Karpas-422 (cell line): Measurements from ENCODE around the gene ASS1. TPM values are rescaled to one million over a fixed set of nuclear protein-coding genes. Genes with fewer than 3 reads are reported as not detected.

ENCODE experiments used
- DNase-seq: peaks from one replicate; pipeline ENCODE4 v3.0.0-alpha.2; 2015
- H2AFZ ChIP-seq: fragments of 200-600 bp; sonication (generic); 2 replicates; pipeline ENCODE4 v1.6.1; 2014; ENCODE audit warnings: antibody characterized with exemption, low read length, mixed read lengths
- H3K27ac ChIP-seq: fragments of 200-600 bp; sonication (generic); 2 replicates; pipeline ENCODE4 v1.5.1; 2014; ENCODE audit warnings: mild to moderate bottlenecking, low read length, moderate library complexity
- H3K27me3 ChIP-seq: fragments of 200-600 bp; sonication (generic); 2 replicates; pipeline ENCODE4 v1.6.1; 2014; ENCODE audit warnings: low read length, mixed read lengths
- H3K36me3 ChIP-seq: fragments of 200-600 bp; sonication (generic); 2 replicates; pipeline ENCODE4 v1.6.1; 2014; ENCODE audit warnings: low read length, mixed read lengths; ENCODE audit not compliant: insufficient read depth
- H3K4me1 ChIP-seq: fragments of 200-600 bp; sonication (generic); 2 replicates; pipeline ENCODE4 v1.6.1; 2014; ENCODE audit warnings: mild to moderate bottlenecking, low read length, mixed read lengths
- H3K4me2 ChIP-seq: fragments of 200-600 bp; sonication (generic); 2 replicates; pipeline ENCODE4 v1.6.1; 2014; ENCODE audit warnings: low read length, low read depth, mild to moderate bottlenecking; ENCODE audit not compliant: poor library complexity, severe bottlenecking
- H3K4me3 ChIP-seq: fragments of 200-600 bp; sonication (generic); 2 replicates; pipeline ENCODE4 v1.5.1; 2014; ENCODE audit warnings: mild to moderate bottlenecking, antibody characterized with exemption, low read length, mixed read lengths
- H3K79me2 ChIP-seq: fragments of 200-600 bp; sonication (generic); 2 replicates; pipeline ENCODE4 v1.6.1; 2014; ENCODE audit warnings: mild to moderate bottlenecking, low read length, mixed read lengths
- H3K9ac ChIP-seq: fragments of 200-600 bp; sonication (generic); 2 replicates; pipeline ENCODE4 v1.6.0; 2014; ENCODE audit warnings: low read length
- H3K9me2 ChIP-seq: fragments of 200-600 bp; sonication (generic), shearing (Covaris generic); replicated peaks from 2 replicates; pipeline ENCODE4 v1.6.0; 2014; ENCODE audit warnings: mild to moderate bottlenecking, low read length, moderate library complexity; ENCODE audit not compliant: insufficient read depth
- H3K9me3 ChIP-seq: fragments of 300-700, 200-600 bp; sonication (generic); 2 replicates; pipeline ENCODE4 v1.6.1; 2014; ENCODE audit warnings: low read length, mixed read lengths
- H4K20me1 ChIP-seq: fragments of 200-600 bp; sonication (generic); 2 replicates; pipeline ENCODE4 v1.6.1; 2014; ENCODE audit warnings: mild to moderate bottlenecking, antibody characterized with exemption, low read length, low read depth; ENCODE audit not compliant: insufficient read depth
- total RNA-seq: library from RNA; depleted of rRNA; stranded (reverse); fragments of >200 nt; shearing (Covaris generic); gene quantifications from 2 replicates; pipeline ENCODE4 v1.2.3, GENCODE V29; 2014; ENCODE audit warnings: low replicate concordance

ASS1 gene
- total RNA-seq, 1 experiment from 2014 or later, result not detected

DNA sequence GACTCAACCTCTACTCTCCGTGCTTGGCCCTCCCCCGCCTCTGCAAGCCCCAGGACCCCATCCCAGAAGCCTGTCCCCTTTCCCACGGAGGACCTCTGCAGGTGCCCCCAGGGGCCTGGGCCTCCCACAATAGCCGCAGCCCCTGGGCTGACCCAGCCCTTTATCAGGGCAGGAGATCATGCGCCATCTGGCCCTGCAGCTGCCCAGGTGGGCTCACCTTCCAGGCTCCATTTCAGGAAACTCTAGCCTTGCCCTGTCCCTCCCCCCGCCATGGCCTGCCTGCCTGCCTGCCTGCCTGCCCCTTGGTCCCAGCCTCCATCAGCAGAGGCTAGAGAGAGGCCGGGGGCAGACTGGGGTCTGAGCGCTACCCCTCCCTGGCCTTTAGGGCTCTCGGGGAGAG, 48.7 kb downstream of the ASS1 start:
- H4K20me1 ChIP-seq, result no peaks in the 10 kb centered on the region
- H3K9ac ChIP-seq, result no peak overlapping the region
- no peak overlapping the region for H3K27ac ChIP-seq
- no peak for DNase-seq
- no peaks in the 10 kb centered on the region for H3K79me2 ChIP-seq
- no peaks in the 10 kb centered on the region for H3K4me1 ChIP-seq
- H3K36me3 ChIP-seq, result no peaks in the 10 kb centered on the region
- no peaks in the 10 kb centered on the region for H3K9me3 ChIP-seq
- H3K9me2 ChIP-seq, result no peaks in the 10 kb centered on the region
- no peak overlapping the region for H3K4me3 ChIP-seq
- no peak overlapping the region for H3K4me2 ChIP-seq
- no peak overlapping the region for H2AFZ ChIP-seq
- H3K27me3 ChIP-seq, result no peaks in the 10 kb centered on the region

DNA sequence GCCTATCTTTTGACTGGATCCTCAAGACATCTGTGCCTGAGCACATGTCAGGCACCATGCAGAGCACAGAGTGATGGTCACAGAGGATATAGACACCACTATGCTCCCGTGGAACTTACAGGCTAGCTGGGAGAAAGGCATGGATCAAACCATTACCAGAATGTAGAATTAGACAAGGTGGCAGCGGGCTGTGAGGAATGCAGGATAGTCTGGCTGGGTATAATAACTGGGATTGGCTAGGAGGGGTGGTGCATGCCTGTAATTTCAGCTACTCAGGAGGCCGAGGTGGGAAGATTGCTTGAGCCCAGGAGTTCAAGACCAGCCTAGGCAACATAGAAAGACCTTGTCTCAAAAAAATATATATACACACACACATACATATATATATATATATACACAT, 50.3 kb downstream of the ASS1 start:
- no peak overlapping the region for H3K4me3 ChIP-seq
- no peak overlapping the region for H3K27ac ChIP-seq
- no peak for DNase-seq
- H4K20me1 ChIP-seq, result no peaks in the 10 kb centered on the region
- H3K9me3 ChIP-seq, result no peaks in the 10 kb centered on the region
- H3K79me2 ChIP-seq, result no peaks in the 10 kb centered on the region
- H3K9ac ChIP-seq, result no peak overlapping the region
- H3K4me1 ChIP-seq, result no peaks in the 10 kb centered on the region
- no peaks in the 10 kb centered on the region for H3K27me3 ChIP-seq
- no peak overlapping the region for H2AFZ ChIP-seq
- no peak overlapping the region for H3K4me2 ChIP-seq
- H3K36me3 ChIP-seq, result no peaks in the 10 kb centered on the region
- no peaks in the 10 kb centered on the region for H3K9me2 ChIP-seq

DNA sequence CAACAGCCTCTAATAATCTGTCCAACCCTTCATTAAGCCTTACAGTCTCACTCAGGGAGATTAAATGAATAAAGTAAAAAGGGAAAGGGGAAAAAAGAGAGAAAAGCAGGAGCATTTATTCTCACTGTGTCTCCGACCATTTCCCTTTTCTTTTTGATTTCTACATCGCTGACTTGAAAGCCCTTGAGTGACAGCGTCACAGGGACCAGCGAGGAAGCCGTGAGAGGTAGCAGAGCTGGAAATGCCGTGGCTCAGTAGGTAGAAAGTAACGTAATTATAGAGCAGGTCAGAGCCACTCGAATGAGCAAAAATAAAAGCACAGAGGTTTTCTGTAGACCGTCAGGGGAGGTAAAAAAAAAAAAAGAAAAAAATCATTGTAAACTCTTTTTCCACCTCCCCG, 52.4 kb downstream of the ASS1 start:
- Histone ChIP-seq H3K27me3 (no peaks in the 10 kb centered on the region), H3K4me3 (no peak overlapping the region), H3K79me2 (no peaks in the 10 kb centered on the region), H2AFZ (0 out of 2 replicates have a peak overlapping the region, but pooled peaks have one; percentile 50), H3K9ac (no peak overlapping the region), H3K4me1 (no peaks in the 10 kb centered on the region), H3K9me2 (no peaks in the 10 kb centered on the region), H4K20me1 (no peaks in the 10 kb centered on the region), H3K4me2 (no peak overlapping the region), H3K36me3 (no peaks in the 10 kb centered on the region), H3K9me3 (no peaks in the 10 kb centered on the region), H3K27ac (no peak overlapping the region)
- DNase-seq, result no peak

DNA sequence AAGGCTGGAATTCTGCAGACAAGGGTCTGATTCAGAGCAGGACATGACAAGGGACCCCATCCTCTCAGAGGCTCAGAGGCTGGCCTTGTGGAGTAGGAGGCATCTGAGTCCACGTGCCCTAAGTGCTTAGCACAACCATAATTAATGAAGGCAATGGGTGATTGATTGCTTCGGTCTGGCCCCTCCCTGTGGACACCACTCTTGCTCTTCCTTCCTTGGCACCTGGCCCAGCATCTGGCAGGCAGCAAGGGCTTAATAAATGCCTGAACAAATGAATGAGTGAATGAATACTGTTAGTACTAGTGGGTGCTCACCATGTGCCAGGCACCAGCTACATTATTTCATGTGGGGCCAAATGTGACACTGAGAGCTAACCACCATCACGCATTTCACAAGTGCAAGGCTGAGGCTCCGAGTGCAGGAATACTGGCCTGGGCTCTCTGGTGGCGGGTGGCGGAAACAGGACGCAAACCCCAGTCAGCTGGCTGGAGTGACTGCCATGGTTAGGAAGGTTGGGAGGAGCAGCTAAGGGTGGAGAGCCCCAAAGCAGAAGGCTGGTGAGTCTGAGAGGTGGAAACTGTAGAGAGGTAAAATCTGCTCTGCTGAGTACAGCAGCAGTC, 53.6 kb downstream of the ASS1 start:
- Histone ChIP-seq H3K4me3 (no peak overlapping the region), H3K36me3 (no peaks in the 10 kb centered on the region), H2AFZ (no peak overlapping the region), H3K4me1 (no peaks in the 10 kb centered on the region), H3K9ac (no peak overlapping the region), H4K20me1 (no peaks in the 10 kb centered on the region), H3K9me2 (no peaks in the 10 kb centered on the region), H3K9me3 (no peaks in the 10 kb centered on the region), H3K27ac (no peak overlapping the region), H3K4me2 (no peak overlapping the region), H3K27me3 (no peaks in the 10 kb centered on the region), H3K79me2 (no peaks in the 10 kb centered on the region)
- peak; percentile 70 for DNase-seq

DNA sequence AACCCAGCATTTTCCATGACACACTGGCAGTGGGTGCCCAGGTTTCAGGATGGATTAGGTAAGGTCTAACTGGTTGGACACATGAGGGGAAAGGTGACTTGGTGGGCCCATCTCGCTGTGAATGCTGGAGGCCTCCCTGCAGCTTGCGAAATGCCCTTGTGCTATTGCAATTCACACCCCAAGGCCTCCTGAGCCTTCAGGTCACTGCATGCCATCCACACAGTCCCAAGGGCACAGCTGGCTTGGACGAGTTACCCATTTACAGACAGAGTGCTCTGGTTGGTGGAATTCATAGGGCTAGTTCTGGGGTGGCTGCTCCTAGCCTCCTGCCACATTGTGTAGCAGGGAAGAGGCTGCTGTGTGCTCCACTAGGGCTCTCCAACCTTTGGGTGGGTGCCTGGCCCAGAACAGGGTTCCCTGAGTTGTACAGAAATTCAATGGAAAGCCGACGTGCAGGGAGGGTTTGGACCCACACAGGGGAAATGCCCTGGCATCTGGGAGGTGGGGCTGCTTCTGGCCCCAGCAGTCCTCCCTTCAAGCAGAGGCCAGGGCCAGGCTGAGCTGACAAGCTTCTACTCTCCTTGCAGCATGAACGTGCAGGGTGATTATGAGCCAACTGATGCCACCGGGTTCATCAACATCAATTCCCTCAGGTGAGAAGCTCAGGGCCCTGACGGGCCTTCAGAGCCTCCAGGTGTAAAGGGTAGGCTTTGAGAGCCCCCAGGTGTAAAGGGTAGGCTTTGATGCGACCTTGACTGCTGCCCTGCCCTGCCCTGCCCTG, 54.3 kb downstream of the ASS1 start:
- H3K4me1 ChIP-seq, result no peaks in the 10 kb centered on the region
- no peaks in the 10 kb centered on the region for H4K20me1 ChIP-seq
- no peak overlapping the region for H3K27ac ChIP-seq
- no peaks in the 10 kb centered on the region for H3K9me3 ChIP-seq
- H3K9ac ChIP-seq, result no peak overlapping the region
- no peaks in the 10 kb centered on the region for H3K79me2 ChIP-seq
- no peaks in the 10 kb centered on the region for H3K36me3 ChIP-seq
- no peak overlapping the region for H3K4me2 ChIP-seq
- no peak overlapping the region for H3K4me3 ChIP-seq
- DNase-seq, result no peak
- H2AFZ ChIP-seq, result no peak overlapping the region
- no peaks in the 10 kb centered on the region for H3K9me2 ChIP-seq
- H3K27me3 ChIP-seq, result no peaks in the 10 kb centered on the region

DNA sequence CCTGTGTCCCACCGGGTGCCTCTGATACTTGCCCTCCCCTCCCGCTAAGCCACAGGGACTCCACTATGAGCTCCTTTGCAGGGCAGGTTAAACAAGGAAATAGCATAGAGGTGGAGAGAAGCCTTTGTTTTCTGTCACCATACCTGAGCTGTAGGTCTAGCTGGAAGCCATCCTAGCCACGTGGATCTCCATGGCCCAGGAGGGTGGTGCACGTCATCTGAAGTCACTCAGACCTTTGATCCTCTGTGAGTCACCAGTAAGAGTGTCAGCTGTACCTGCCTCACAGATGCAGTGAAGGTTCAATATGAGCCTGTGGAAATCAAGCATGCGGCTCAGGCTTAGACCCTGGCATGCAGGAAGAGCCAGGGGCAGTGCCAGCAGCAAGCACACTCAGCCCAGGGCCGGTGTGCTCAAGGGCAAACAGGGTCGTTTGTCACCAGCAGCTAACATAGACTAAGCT, 55.1 kb downstream of the ASS1 start:
- no peaks in the 10 kb centered on the region for H3K27me3 ChIP-seq
- no peak overlapping the region for H3K27ac ChIP-seq
- H3K79me2 ChIP-seq, result no peaks in the 10 kb centered on the region
- H3K9me2 ChIP-seq, result no peaks in the 10 kb centered on the region
- no peaks in the 10 kb centered on the region for H3K9me3 ChIP-seq
- H3K4me1 ChIP-seq, result no peaks in the 10 kb centered on the region
- no peak overlapping the region for H3K4me2 ChIP-seq
- DNase-seq, result no peak
- H2AFZ ChIP-seq, result no peak overlapping the region
- H3K36me3 ChIP-seq, result no peaks in the 10 kb centered on the region
- no peak overlapping the region for H3K9ac ChIP-seq
- no peak overlapping the region for H3K4me3 ChIP-seq
- no peaks in the 10 kb centered on the region for H4K20me1 ChIP-seq

DNA sequence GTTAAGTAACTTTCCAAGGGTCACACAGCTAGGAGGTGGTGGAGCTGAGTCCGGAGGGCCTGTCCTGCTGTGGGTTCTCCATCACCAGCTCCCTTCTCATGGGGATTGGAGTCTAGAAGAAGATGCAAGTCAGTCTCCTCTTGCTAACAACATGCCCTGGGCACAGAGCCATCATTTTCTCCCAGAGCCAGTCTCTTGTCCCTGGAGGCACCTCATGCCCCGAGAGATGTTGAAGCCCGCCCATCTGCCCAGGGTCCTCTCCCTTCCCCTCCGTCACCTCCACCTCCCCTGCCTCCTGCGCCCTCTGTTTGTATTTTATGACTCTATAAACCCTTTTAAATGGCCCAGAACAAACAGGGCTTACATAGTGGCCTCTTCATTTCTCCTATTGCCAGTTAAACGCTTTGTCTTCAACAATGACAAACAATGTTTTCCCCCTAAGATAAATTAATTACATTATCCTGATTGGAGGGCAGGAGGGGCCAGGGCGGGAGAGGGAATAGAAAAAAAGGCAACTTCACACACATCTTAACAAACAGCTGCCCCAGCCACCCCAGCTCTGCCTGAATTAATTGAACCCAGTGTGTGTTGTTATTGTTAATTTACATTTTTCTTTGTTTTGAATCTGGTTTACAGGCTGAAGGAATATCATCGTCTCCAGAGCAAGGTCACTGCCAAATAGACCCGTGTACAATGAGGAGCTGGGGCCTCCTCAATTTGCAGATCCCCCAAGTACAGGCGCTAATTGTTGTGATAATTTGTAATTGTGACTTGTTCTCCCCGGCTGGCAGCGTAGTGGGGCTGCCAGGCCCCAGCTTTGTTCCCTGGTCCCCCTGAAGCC, 55.8 kb downstream of the ASS1 start:
- Histone ChIP-seq H3K9me2 (no peaks in the 10 kb centered on the region), H3K4me2 (no peak overlapping the region), H3K9me3 (no peaks in the 10 kb centered on the region), H4K20me1 (no peaks in the 10 kb centered on the region), H3K27me3 (no peaks in the 10 kb centered on the region), H3K9ac (no peak overlapping the region), H3K79me2 (no peaks in the 10 kb centered on the region), H3K36me3 (no peaks in the 10 kb centered on the region), H3K27ac (no peak overlapping the region), H3K4me1 (no peaks in the 10 kb centered on the region), H3K4me3 (no peak overlapping the region), H2AFZ (no peak overlapping the region)
- DNase-seq, result no peak

DNA sequence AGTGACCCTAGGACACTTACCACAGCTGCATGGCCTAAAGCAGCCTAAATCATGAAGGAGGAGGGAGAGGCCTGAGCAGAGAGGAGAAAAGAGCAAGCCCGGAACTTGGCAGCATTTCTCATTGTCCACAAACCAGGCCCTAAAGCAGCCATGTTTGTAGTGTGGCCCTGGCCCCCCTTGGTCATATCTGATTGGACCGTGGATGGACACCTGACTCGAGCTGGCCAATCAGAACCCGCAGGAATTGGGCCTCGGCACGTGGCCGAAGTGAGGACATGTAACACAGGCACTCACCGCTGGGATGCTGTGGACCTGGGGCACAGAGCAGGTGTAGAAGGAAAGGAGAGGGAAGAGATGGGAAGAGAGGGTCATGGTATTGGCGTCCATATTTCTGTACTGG, 56.9 kb downstream of the ASS1 start:
- H3K9ac ChIP-seq, result no peak overlapping the region
- H2AFZ ChIP-seq, result no peak overlapping the region

More for the DNA sequence above, 56.9 kb downstream of the ASS1 start:
- H4K20me1 ChIP-seq, result no peaks in the 10 kb centered on the region
- H3K36me3 ChIP-seq, result no peaks in the 10 kb centered on the region
- no peak overlapping the region for H3K4me2 ChIP-seq
- no peak for DNase-seq
- H3K79me2 ChIP-seq, result no peaks in the 10 kb centered on the region
- no peak overlapping the region for H3K4me3 ChIP-seq
- no peaks in the 10 kb centered on the region for H3K9me2 ChIP-seq
- H3K27me3 ChIP-seq, result no peaks in the 10 kb centered on the region
- no peak overlapping the region for H3K27ac ChIP-seq
- H3K4me1 ChIP-seq, result no peaks in the 10 kb centered on the region
- H3K9me3 ChIP-seq, result no peaks in the 10 kb centered on the region
